ENCODE data around the gene AURKB. TPM values are rescaled to one million over a fixed set of nuclear protein-coding genes. Genes with fewer than 3 reads are reported as not detected.
"Not testable (repeated sequence)": the region's sequence is repeated elsewhere in the genome, so short reads cannot be mapped to it uniquely, and the experiment has no call there.

AURKB gene
- total RNA-seq, 1 experiment from 2014 or later, result 78.3 TPM

GRCh38 chr17:8170186-8170585 is 40.2 kb downstream of the AURKB start:
- DNase-seq (ENCODE audit: low read depth); in situ Hi-C loops (cut with HindIII; ENCODE audit: low pct_unique_long_range_greater_than_20kb, low sequenced_read_pairs): not testable (repeated sequence)

GRCh38 chr17:8167526-8167925 is 42.8 kb downstream of the AURKB start:
- in situ Hi-C loops (cut with HindIII; ENCODE audit: low pct_unique_long_range_greater_than_20kb, low sequenced_read_pairs), result no loop called here

GRCh38 chr17:8166731-8167130 is 43.6 kb downstream of the AURKB start:
- in situ Hi-C loops (cut with HindIII; ENCODE audit: low pct_unique_long_range_greater_than_20kb, low sequenced_read_pairs), result no loop called here
- no peak for DNase-seq (ENCODE audit: low read depth)

More at GRCh38 chr17:8167526-8167925, 42.8 kb downstream of the AURKB start:
- no peak for DNase-seq (ENCODE audit: low read depth)

GRCh38 chr17:8164815-8165131 is 45.6 kb downstream of the AURKB start:
- DNase-seq (ENCODE audit: low read depth), result no peak
- in situ Hi-C loops (cut with HindIII; ENCODE audit: low pct_unique_long_range_greater_than_20kb, low sequenced_read_pairs), result no loop called here

GRCh38 chr17:8163978-8164814 is 46.2 kb downstream of the AURKB start:
- in situ Hi-C loops (cut with HindIII; ENCODE audit: low pct_unique_long_range_greater_than_20kb, low sequenced_read_pairs), result no loop called here

GRCh38 chr17:8162997-8163977 is 47.1 kb downstream of the AURKB start:
- DNase-seq (ENCODE audit: low read depth), result no peak
- in situ Hi-C loops (cut with HindIII; ENCODE audit: low pct_unique_long_range_greater_than_20kb, low sequenced_read_pairs), result no loop called here

More at GRCh38 chr17:8163978-8164814, 46.2 kb downstream of the AURKB start:
- peak; percentile 44 for DNase-seq (ENCODE audit: low read depth)

GRCh38 chr17:8162233-8162996 is 48.0 kb downstream of the AURKB start, which contains the start of gene VAMP2:
VAMP2 (minus strand) TSS chr17:8162948; CDS start chr17:8162879, 69 bp downstream.
- in situ Hi-C loops (cut with HindIII; ENCODE audit: low pct_unique_long_range_greater_than_20kb, low sequenced_read_pairs), result no loop called here
- DNase-seq (ENCODE audit: low read depth), result no peak

GRCh38 chr17:8161289-8162232 is 48.8 kb downstream of the AURKB start:
- no peak for DNase-seq (ENCODE audit: low read depth)
- in situ Hi-C loops (cut with HindIII; ENCODE audit: low pct_unique_long_range_greater_than_20kb, low sequenced_read_pairs), result no loop called here

GRCh38 chr17:8160741-8161221 is 49.6 kb downstream of the AURKB start:
- in situ Hi-C loops (cut with HindIII; ENCODE audit: low pct_unique_long_range_greater_than_20kb, low sequenced_read_pairs), result no loop called here
- no peak for DNase-seq (ENCODE audit: low read depth)

- in situ Hi-C loops (cut with HindIII; ENCODE audit: low pct_unique_long_range_greater_than_20kb, low sequenced_read_pairs), result no loop called here
- DNase-seq (ENCODE audit: low read depth), result no peak
Observed at GRCh38 chr17:8160224-8160577, 50.2 kb downstream of the AURKB start.

- DNase-seq (ENCODE audit: low read depth), result no peak
- in situ Hi-C loops (cut with HindIII; ENCODE audit: low pct_unique_long_range_greater_than_20kb, low sequenced_read_pairs), result no loop called here
Observed at GRCh38 chr17:8159459-8160223, 50.7 kb downstream of the AURKB start.

GRCh38 chr17:8159032-8159400 is 51.4 kb downstream of the AURKB start:
- in situ Hi-C loops (cut with HindIII; ENCODE audit: low pct_unique_long_range_greater_than_20kb, low sequenced_read_pairs), result no loop called here
- DNase-seq (ENCODE audit: low read depth), result no peak

- in situ Hi-C loops (cut with HindIII; ENCODE audit: low pct_unique_long_range_greater_than_20kb, low sequenced_read_pairs), result no loop called here
- DNase-seq (ENCODE audit: low read depth), result peak; percentile 73
Observed at GRCh38 chr17:8158267-8159031, 51.9 kb downstream of the AURKB start.

- in situ Hi-C loops (cut with HindIII; ENCODE audit: low pct_unique_long_range_greater_than_20kb, low sequenced_read_pairs), result no loop called here
- peak; percentile 100 for DNase-seq (ENCODE audit: low read depth)
Observed at GRCh38 chr17:8156246-8156992, 54.0 kb downstream of the AURKB start.

GRCh38 chr17:8155996-8156245 is 54.5 kb downstream of the AURKB start:
- DNase-seq (ENCODE audit: low read depth), result no peak
- in situ Hi-C loops (cut with HindIII; ENCODE audit: low pct_unique_long_range_greater_than_20kb, low sequenced_read_pairs), result no loop called here
